H9 (cell line): Measurements from ENCODE around the gene LSM7. TPM values are rescaled to one million over a fixed set of nuclear protein-coding genes. Genes with fewer than 3 reads are reported as not detected.

Experiments used
- DNase-seq: peaks from one replicate; pipeline ENCODE4 v3.0.0-alpha.2; 2017
- H2AFZ ChIP-seq: one replicate; pipeline ENCODE4 v1.6.1; 2013; ENCODE audit warnings: mild to moderate bottlenecking, low read length, control low read depth, moderate library complexity
- H2AK5ac ChIP-seq: 2 replicates; pipeline ENCODE4 v1.6.1; 2013; ENCODE audit warnings: low read length, control low read depth, mixed read lengths; ENCODE audit not compliant: insufficient read length
- H2BK120ac ChIP-seq: one replicate; pipeline ENCODE4 v1.6.1; 2013; ENCODE audit warnings: low read depth, mild to moderate bottlenecking, low read length, control low read depth, inconsistent platforms; ENCODE audit not compliant: poor library complexity, severe bottlenecking
- H2BK12ac ChIP-seq: 2 replicates; pipeline ENCODE4 v1.6.1; 2013; ENCODE audit warnings: low read length, control low read depth, mixed read lengths, low read depth; ENCODE audit not compliant: insufficient read length
- H2BK15ac ChIP-seq: 2 replicates; pipeline ENCODE4 v1.6.1; 2013; ENCODE audit warnings: low read depth, low read length, control low read depth
- H2BK20ac ChIP-seq: one replicate; pipeline ENCODE4 v1.6.1; 2013; ENCODE audit warnings: low read depth, mild to moderate bottlenecking, low read length, control low read depth, inconsistent platforms; ENCODE audit not compliant: poor library complexity, severe bottlenecking
- H2BK5ac ChIP-seq: 2 replicates; pipeline ENCODE4 v1.6.1; 2013; ENCODE audit warnings: low read length, control low read depth, mixed read lengths; ENCODE audit not compliant: insufficient read length
- H3K14ac ChIP-seq: 2 replicates; pipeline ENCODE4 v1.6.1; 2013; ENCODE audit warnings: low read length, control low read depth; ENCODE audit not compliant: insufficient read depth
- H3K18ac ChIP-seq: 2 replicates; pipeline ENCODE4 v1.6.1; 2013; ENCODE audit warnings: low read depth, mild to moderate bottlenecking, mixed read lengths, low read length, control low read depth; ENCODE audit not compliant: insufficient read length
- H3K23ac ChIP-seq: 2 replicates; pipeline ENCODE4 v1.6.1; 2013; ENCODE audit warnings: low read length, control low read depth, mixed read lengths, low read depth; ENCODE audit not compliant: insufficient read length
- H3K23me2 ChIP-seq: 2 replicates; pipeline ENCODE4 v1.6.1; 2013; ENCODE audit warnings: low read depth, mild to moderate bottlenecking, mixed read lengths, low read length, control low read depth; ENCODE audit not compliant: insufficient read length, poor library complexity, severe bottlenecking
- H3K27ac ChIP-seq: 2 replicates; pipeline ENCODE4 v1.5.1; 2013; ENCODE audit warnings: low read length, control low read depth, mixed read lengths, low read depth; ENCODE audit not compliant: insufficient read length
- H3K27me3 ChIP-seq: 2 replicates; pipeline ENCODE4 v1.6.1; 2013; ENCODE audit warnings: low read length, control low read depth, inconsistent platforms; ENCODE audit not compliant: insufficient read depth
- H3K4ac ChIP-seq: 2 replicates; pipeline ENCODE4 v1.6.1; 2013; ENCODE audit warnings: low read depth, mild to moderate bottlenecking, control low read depth, inconsistent platforms, low read length, moderate library complexity
- H3K4me1 ChIP-seq: 2 replicates; pipeline ENCODE4 v1.6.1; 2013; ENCODE audit warnings: low read length, control low read depth, inconsistent platforms; ENCODE audit not compliant: insufficient read depth
- H3K4me2 ChIP-seq: 2 replicates; pipeline ENCODE4 v1.6.1; 2013; ENCODE audit warnings: low read length, control low read depth, mixed read lengths; ENCODE audit not compliant: insufficient read length, insufficient read depth
- H3K56ac ChIP-seq: 2 replicates; pipeline ENCODE4 v1.6.1; 2013; ENCODE audit warnings: low read depth, mild to moderate bottlenecking, mixed read lengths, low read length, control low read depth; ENCODE audit not compliant: insufficient read length
- H3K79me1 ChIP-seq: 2 replicates; pipeline ENCODE4 v1.6.1; 2013; ENCODE audit warnings: low read depth, mild to moderate bottlenecking, moderate library complexity, low read length, control low read depth, inconsistent platforms; ENCODE audit not compliant: insufficient read depth, poor library complexity, severe bottlenecking
- H3K79me2 ChIP-seq: 2 replicates; pipeline ENCODE4 v1.6.1; 2013; ENCODE audit warnings: low read length, control low read depth, inconsistent platforms; ENCODE audit not compliant: insufficient read depth
- H3K9ac ChIP-seq: 2 replicates; pipeline ENCODE4 v1.6.1; 2013; ENCODE audit warnings: low read length, control low read depth, mixed read lengths; ENCODE audit not compliant: insufficient read length; ENCODE audit errors: extremely low read depth
- H3K9me3 ChIP-seq: one replicate; pipeline ENCODE4 v1.6.1; 2013; ENCODE audit warnings: low read depth, low read length, inconsistent platforms; ENCODE audit not compliant: control insufficient read depth
- H3T11ph ChIP-seq: one replicate; pipeline ENCODE4 v1.6.1; 2013; ENCODE audit warnings: mild to moderate bottlenecking, low read length, control low read depth, inconsistent platforms
- H4K20me1 ChIP-seq: one replicate; pipeline ENCODE4 v1.6.1; 2013; ENCODE audit not compliant: control insufficient read depth, insufficient read length, insufficient read depth
- H4K5ac ChIP-seq: 2 replicates; pipeline ENCODE4 v1.6.1; 2013; ENCODE audit warnings: low read depth, mild to moderate bottlenecking, mixed read lengths, low read length, control low read depth; ENCODE audit not compliant: insufficient read length
- H4K8ac ChIP-seq: replicated peaks from 2 replicates; pipeline ENCODE4 v1.6.1; 2013; ENCODE audit warnings: low read length, control low read depth, mixed read lengths, low read depth; ENCODE audit not compliant: insufficient read length
- H4K91ac ChIP-seq: 2 replicates; pipeline ENCODE4 v1.6.1; 2013; ENCODE audit warnings: low read depth, mild to moderate bottlenecking, moderate library complexity, mixed read lengths, low read length, control low read depth; ENCODE audit not compliant: insufficient read length
- H3K27ac Mint-ChIP-seq, 3 experiments: 2 replicates in 2 of 3; 3 replicates in 1 of 3; pipeline ENCODE4 v1.8.0; 2020 to 2021; ENCODE audit warnings: mixed read lengths in 3 of 3, mild to moderate bottlenecking in 1 of 3, moderate library complexity in 1 of 3
- H3K27me3 Mint-ChIP-seq: 2 replicates; pipeline ENCODE4 v1.8.0; 2021; ENCODE audit warnings: low read depth, mild to moderate bottlenecking, moderate library complexity, mixed read lengths
- H3K36me3 Mint-ChIP-seq, 3 experiments: 2 replicates in 2 of 3; 3 replicates in 1 of 3; pipeline ENCODE4 v1.8.0; 2020 to 2021; ENCODE audit warnings: low read depth in 3 of 3, mixed read lengths in 3 of 3; ENCODE audit not compliant: insufficient read depth in 1 of 3
- H3K4me1 Mint-ChIP-seq, 2 experiments: 2 replicates each; pipeline ENCODE4 v1.8.0; 2020; ENCODE audit warnings: mixed read lengths in 2 of 2
- H3K4me3 Mint-ChIP-seq, 2 experiments: 2 replicates in 1 of 2; 3 replicates in 1 of 2; pipeline ENCODE4 v1.8.0; 2020 to 2021; ENCODE audit warnings: mild to moderate bottlenecking in 2 of 2, mixed read lengths in 2 of 2, moderate library complexity in 1 of 2
- H3K9me3 Mint-ChIP-seq, 2 experiments: 2 replicates in 1 of 2; 3 replicates in 1 of 2; pipeline ENCODE4 v1.8.0; 2020; ENCODE audit warnings: mild to moderate bottlenecking in 2 of 2, mixed read lengths in 2 of 2, moderate library complexity in 1 of 2
- CTCF ChIP-seq: fragments of 200-600 bp; sonication (generic); conservative IDR thresholded peaks from 3 replicates; pipeline ENCODE4 v1.8.0; 2021; ENCODE audit warnings: antibody characterized with exemption, mild to moderate bottlenecking
- WGBS: extraction: QIAGEN DNeasy Blood & Tissue Kit; methylation state at CpG from one replicate; pipeline ENCODE4 v1.1.7; 2013; ENCODE audit warnings: missing lambda C conversion rate, low lambda C conversion rate, mixed read lengths; ENCODE audit not compliant: insufficient read length; ENCODE audit errors: extremely low coverage; 5-methylcytosine and 5-hydroxymethylcytosine counted together
- total RNA-seq: library from RNA; stranded (reverse); gene quantifications from 2 replicates; pipeline ENCODE4 v1.2.1, GENCODE V29; 2021

The LSM7 gene
- total RNA-seq, 1 experiment from 2014 or later, result 187 TPM

- Histone ChIP-seq H2AFZ (no peak overlapping the region), H2AK5ac (no peak overlapping the region), H3K27ac (no peak overlapping the region), H4K91ac (no peak overlapping the region), H3K56ac (no peak overlapping the region), H4K20me1 (no peaks in the 10 kb centered on the region), H3K9me3 (no peaks in the 10 kb centered on the region), H3K27me3 (peaks cover 10% of the 10 kb centered on the region; the same call in 1 of the 2 replicates), H2BK20ac (no peak overlapping the region), H3K79me1 (no peaks in the 10 kb centered on the region), H2BK12ac (no peak overlapping the region), H3T11ph (no peak overlapping the region), H3K14ac (no peak overlapping the region), H4K8ac (no peak overlapping the region), H2BK5ac (no peak overlapping the region), H3K4me2 (no peak overlapping the region), H2BK15ac (no peak overlapping the region), H3K18ac (no peak overlapping the region), H3K4me1 (no peaks in the 10 kb centered on the region), H3K23me2 (peaks cover 7% of the 10 kb centered on the region), H2BK120ac (no peak overlapping the region), H3K79me2 (no peaks in the 10 kb centered on the region), H4K5ac (no peak overlapping the region), H3K4ac (no peak overlapping the region), H3K9ac (no peak overlapping the region), H3K23ac (no peak overlapping the region)
- Mint-ChIP-seq H3K27me3 (peaks cover 63% of the 10 kb centered on the region), H3K27ac (no peak overlapping the region), H3K4me1 (peaks cover 3 to 7% of the 10 kb centered on the region in 2 experiments; a peak in 2 of 4 replicates), H3K9me3 (peaks cover 2% of the 10 kb centered on the region in 2 experiments; a peak in 3 of 5 replicates), H3K4me3 (no peak overlapping the region), H3K36me3 (peaks cover 0 to 3% (median 3%) of the 10 kb centered on the region in 3 experiments; a peak in 2 of 7 replicates)
- TF ChIP-seq CTCF, result no peak
- DNase-seq, result no peak
- no CpG with 5 or more reads among the region's 8 CpGs for WGBS
Measured at GRCh38 chr19:2283835-2284507, 44.4 kb downstream of the LSM7 start.
